SK-N-SH (cell line): Measurements from ENCODE around the gene NXPH4. TPM values are rescaled to one million over a fixed set of nuclear protein-coding genes. Genes with fewer than 3 reads are reported as not detected.

Experiments
- CTCF ChIA-PET: fragments of 300-600, 350-600 bp; formaldehyde crosslinking; extraction: SDS; loops from one replicate; lab custom pipeline; 2021; lab: Yijun Ruan, JAX
- POLR2A ChIA-PET: fragments of 350-600 bp; sonication (Branson Sonifier 250); formaldehyde crosslinking; extraction: SDS; loops from one replicate; lab custom pipeline; 2020; ENCODE audit warnings: antibody characterized with exemption, inconsistent platforms; lab: Yijun Ruan, JAX
- DNase-seq: peaks from one replicate; pipeline ENCODE4 v3.0.0; 2012
- H2AFZ ChIP-seq: fragments of 200-600 bp; sonication (generic); 2 replicates; pipeline ENCODE4 v1.8.1; 2016; ENCODE audit warnings: antibody characterized with exemption, mild to moderate bottlenecking, low read depth
- H3F3A ChIP-seq: fragments of 200-600 bp; sonication (generic); replicated peaks from 2 replicates; pipeline ENCODE3; 2016; ENCODE audit warnings: antibody characterized with exemption, mild to moderate bottlenecking; ENCODE audit not compliant: insufficient read depth
- H3K27ac ChIP-seq, 2 experiments: fragments of 200-500 bp in 1 of 2; fragments of 200-600 bp in 1 of 2; sonication (Bioruptor generic) in 1 of 2; sonication (generic), shearing (Covaris generic) in 1 of 2; 2 replicates each; pipeline versions ENCODE4 v1.5.1 to v1.6.1; 2014 to 2016; ENCODE audit warnings: low read depth in 2 of 2, inconsistent platforms in 1 of 2, low read length in 1 of 2, mild to moderate bottlenecking in 1 of 2, mixed read lengths in 1 of 2
- H3K27me3 ChIP-seq: fragments of 200-600 bp; sonication (generic), shearing (Covaris generic); 2 replicates; pipeline ENCODE4 v1.6.1; 2016; ENCODE audit warnings: mixed run types; ENCODE audit not compliant: insufficient read depth
- H3K36me3 ChIP-seq, 2 experiments: fragments of 200-500 bp in 1 of 2; fragments of 200-600 bp in 1 of 2; sonication (Bioruptor generic) in 1 of 2; sonication (generic) in 1 of 2; replicated peaks in 1 of 2; 2 replicates each; pipeline versions ENCODE3 to v1.5.1; 2014 to 2016; ENCODE audit warnings: low read length in 1 of 2, mild to moderate bottlenecking in 1 of 2; ENCODE audit not compliant: insufficient read depth in 2 of 2, control insufficient read depth in 1 of 2
- H3K4me1 ChIP-seq, 2 experiments: fragments of 200-500 bp in 1 of 2; fragments of 200-600 bp in 1 of 2; sonication (Bioruptor generic) in 1 of 2; sonication (generic), shearing (Covaris generic) in 1 of 2; 2 replicates each; pipeline versions ENCODE4 v1.5.1 to v1.6.1; 2014 to 2016; ENCODE audit warnings: low read depth in 1 of 2, low read length in 1 of 2, mixed run types in 1 of 2; ENCODE audit not compliant: insufficient read depth in 2 of 2, control insufficient read depth in 1 of 2
- H3K4me2 ChIP-seq: fragments of 200-600 bp; sonication (generic), shearing (Covaris generic); 2 replicates; pipeline ENCODE4 v1.6.1; 2017; ENCODE audit warnings: mixed run types
- H3K4me3 ChIP-seq, 2 experiments: fragments of 200-500 bp in 1 of 2; fragments of 200-600 bp in 1 of 2; sonication (Bioruptor generic) in 1 of 2; sonication (generic), shearing (Covaris generic) in 1 of 2; 2 replicates each; pipeline versions ENCODE4 v1.5.1 to v1.8.1; 2014 to 2016; ENCODE audit warnings: low read depth in 2 of 2, inconsistent platforms in 1 of 2, low read length in 1 of 2, mild to moderate bottlenecking in 1 of 2, mixed read lengths in 1 of 2, moderate library complexity in 1 of 2
- H3K79me2 ChIP-seq: fragments of 200-600 bp; sonication (generic); 2 replicates; pipeline ENCODE4 v1.8.1; 2017; ENCODE audit warnings: mild to moderate bottlenecking; ENCODE audit not compliant: insufficient read depth
- H3K9ac ChIP-seq: fragments of 200-600 bp; sonication (generic); 2 replicates; pipeline ENCODE4 v1.6.1; 2017; ENCODE audit warnings: mixed run types
- H3K9me2 ChIP-seq: fragments of 200-600 bp; sonication (generic); 2 replicates; pipeline ENCODE4 v1.6.1; 2017; ENCODE audit warnings: mixed run types
- H3K9me3 ChIP-seq: fragments of 200-600 bp; sonication (generic); 2 replicates; pipeline ENCODE4 v1.6.1; 2017; ENCODE audit warnings: mixed run types, mild to moderate bottlenecking, moderate library complexity
- H4K20me1 ChIP-seq: fragments of 200-600 bp; sonication (generic); 2 replicates; pipeline ENCODE4 v1.6.1; 2017; ENCODE audit warnings: mild to moderate bottlenecking, mixed run types; ENCODE audit not compliant: insufficient read depth
- ELF1 ChIP-seq: IDR thresholded peaks from 2 replicates; pipeline ENCODE4 v1.4.0; 2012
- GATA2 ChIP-seq: sonication (generic); formaldehyde crosslinking; IDR thresholded peaks from 2 replicates; pipeline ENCODE4 v1.5.0; 2020; ENCODE audit warnings: mild to moderate bottlenecking, missing genetic modification reagents
- MEF2A ChIP-seq: IDR thresholded peaks from 2 replicates; pipeline ENCODE4 v1.4.0; 2012; ENCODE audit warnings: low read depth, borderline replicate concordance
- MXI1 ChIP-seq: IDR thresholded peaks from 2 replicates; pipeline ENCODE4 v1.6.1; 2012; ENCODE audit warnings: mild to moderate bottlenecking, low read depth, low read length, improper control_type of control experiment
- NRF1 ChIP-seq: IDR thresholded peaks from 2 replicates; pipeline ENCODE4 v1.6.1; 2012; ENCODE audit warnings: low read depth, mild to moderate bottlenecking, low read length
- POLR2AphosphoS5 ChIP-seq: IDR thresholded peaks from 2 replicates; pipeline ENCODE4 v1.6.1; 2012; ENCODE audit warnings: low read depth, low read length
- RAD21 ChIP-seq: IDR thresholded peaks from 2 replicates; pipeline ENCODE4 v1.6.1; 2012; ENCODE audit warnings: mild to moderate bottlenecking, low read length
- SIN3A ChIP-seq: IDR thresholded peaks from 2 replicates; pipeline ENCODE4 v1.6.1; 2012; ENCODE audit warnings: low read depth, mild to moderate bottlenecking, low read length, moderate library complexity, borderline replicate concordance
- TAF1 ChIP-seq: IDR thresholded peaks from 2 replicates; pipeline ENCODE4 v1.6.1; 2012; ENCODE audit warnings: low read depth, mild to moderate bottlenecking, low read length, moderate library complexity, borderline replicate concordance
- WGBS: methylation state at CpG from one replicate; pipeline ENCODE4 v1.1.6; 2017; ENCODE audit warnings: low lambda C conversion rate; 5-methylcytosine and 5-hydroxymethylcytosine counted together
- polyA plus RNA-seq, 3 experiments: library from polyadenylated mRNA; depleted of rRNA; stranded (reverse); fragments of >200 nt; gene quantifications; 2 replicates each; pipeline ENCODE4 v1.2.3, GENCODE V29; 2012
- TF ChIP-seq, protein P1 (sequence below): IDR thresholded peaks from 2 replicates; pipeline ENCODE4; 2012
- TF ChIP-seq, protein P2 (sequence below): fragments of 200-600 bp; sonication (generic); IDR thresholded peaks from 2 replicates; pipeline ENCODE4 v1.6.1; 2017; ENCODE audit warnings: antibody characterized with exemption, mild to moderate bottlenecking, moderate library complexity
- TF ChIP-seq, protein P3 (sequence below): IDR thresholded peaks from 2 replicates; pipeline ENCODE4 v1.4.0; 2012; ENCODE audit warnings: low read depth
- TF ChIP-seq, protein P4 (sequence below): fragments of 150-350 bp; IDR thresholded peaks from 2 replicates; pipeline ENCODE4 v1.6.1; 2017; ENCODE audit warnings: antibody characterized with exemption, low read length, low read depth, borderline replicate concordance

Gene NXPH4
- polyA plus RNA-seq, 1 of the 3 experiments (the other 2 are of a cell fraction), result 0.31 TPM

DNA sequence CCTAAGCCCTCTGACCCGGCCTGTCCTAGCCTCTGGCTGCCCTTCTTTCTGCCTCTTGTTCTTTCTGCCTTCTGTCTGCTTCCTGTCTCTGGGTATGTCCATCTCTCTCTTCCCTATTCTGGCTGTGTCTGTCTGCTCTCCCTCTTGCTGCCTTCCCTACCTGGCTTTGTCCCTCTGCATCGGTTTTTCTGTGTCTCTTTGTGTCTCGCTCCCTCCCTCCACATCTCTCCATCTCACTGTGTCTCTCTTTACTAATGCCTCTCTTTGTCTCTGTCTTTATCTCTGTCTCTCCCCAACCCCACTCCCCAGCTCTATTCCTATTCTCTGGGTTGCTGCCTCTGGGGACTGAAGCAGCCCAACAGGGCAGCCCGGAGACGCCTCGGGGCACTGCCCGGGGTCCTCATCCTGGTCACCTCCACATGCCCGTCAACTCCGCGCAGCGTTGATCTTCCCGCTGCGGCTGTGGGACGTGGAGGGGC is 23.0 kb downstream of the NXPH4 start:
- no peak for DNase-seq
- peaks cover 23 to 55% of the 10 kb centered on the region in 2 experiments; a peak in 2 of 4 replicates for H3K4me1 ChIP-seq
- peak overlapping the region; percentile 96 for H3K4me2 ChIP-seq
- ChIA-PET POLR2A (interaction anchor here (0.7 to 5.6 kb wide), 10 partner anchors 10 to 111 kb away, joined by 3 to 43 read pairs (median 3); partner anchors contain the start of genes LRP1 and SHMT2), CTCF (interaction anchor here (0.8 to 31.5 kb wide), 36 partner anchors 12 to 381 kb away, joined by 3 to 937 read pairs (median 4); partner anchors contain the start of genes GLI1, INHBE, NXPH4 and SHMT2)
- H3K9me2 ChIP-seq, result no peaks in the 10 kb centered on the region
- peak overlapping the region in 1 of 2 experiments; percentile 64; a peak in 1 of 4 replicates for H3K27ac ChIP-seq
- 5% methylated on average over 14 of the region's 14 CpGs for WGBS
- no peaks in the 10 kb centered on the region for H3K9me3 ChIP-seq
- peaks cover 19% of the 10 kb centered on the region; the same call in 1 of the 2 replicates for H3K27me3 ChIP-seq
- peak overlapping the region; percentile 71; the same call in 1 of the 2 replicates for H2AFZ ChIP-seq
- no peaks in the 10 kb centered on the region for H3K79me2 ChIP-seq
- peaks cover 14% of the 10 kb centered on the region for H3F3A ChIP-seq
- H3K4me3 ChIP-seq, result peak overlapping the region; percentile 58 to 72
- peaks cover 0 to 3% of the 10 kb centered on the region in 2 experiments for H3K36me3 ChIP-seq
- TF ChIP-seq MEF2A, result no peak
- TF ChIP-seq TAF1, result 0 out of 2 replicates have a peak, but pooled peaks have one; percentile 4
- no peak for TF ChIP-seq NRF1
- TF ChIP-seq, protein P1, sequence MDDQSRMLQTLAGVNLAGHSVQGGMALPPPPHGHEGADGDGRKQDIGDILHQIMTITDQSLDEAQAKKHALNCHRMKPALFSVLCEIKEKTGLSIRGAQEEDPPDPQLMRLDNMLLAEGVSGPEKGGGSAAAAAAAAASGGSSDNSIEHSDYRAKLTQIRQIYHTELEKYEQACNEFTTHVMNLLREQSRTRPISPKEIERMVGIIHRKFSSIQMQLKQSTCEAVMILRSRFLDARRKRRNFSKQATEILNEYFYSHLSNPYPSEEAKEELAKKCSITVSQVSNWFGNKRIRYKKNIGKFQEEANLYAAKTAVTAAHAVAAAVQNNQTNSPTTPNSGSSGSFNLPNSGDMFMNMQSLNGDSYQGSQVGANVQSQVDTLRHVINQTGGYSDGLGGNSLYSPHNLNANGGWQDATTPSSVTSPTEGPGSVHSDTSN, result no peak
- TF ChIP-seq, protein P2, sequence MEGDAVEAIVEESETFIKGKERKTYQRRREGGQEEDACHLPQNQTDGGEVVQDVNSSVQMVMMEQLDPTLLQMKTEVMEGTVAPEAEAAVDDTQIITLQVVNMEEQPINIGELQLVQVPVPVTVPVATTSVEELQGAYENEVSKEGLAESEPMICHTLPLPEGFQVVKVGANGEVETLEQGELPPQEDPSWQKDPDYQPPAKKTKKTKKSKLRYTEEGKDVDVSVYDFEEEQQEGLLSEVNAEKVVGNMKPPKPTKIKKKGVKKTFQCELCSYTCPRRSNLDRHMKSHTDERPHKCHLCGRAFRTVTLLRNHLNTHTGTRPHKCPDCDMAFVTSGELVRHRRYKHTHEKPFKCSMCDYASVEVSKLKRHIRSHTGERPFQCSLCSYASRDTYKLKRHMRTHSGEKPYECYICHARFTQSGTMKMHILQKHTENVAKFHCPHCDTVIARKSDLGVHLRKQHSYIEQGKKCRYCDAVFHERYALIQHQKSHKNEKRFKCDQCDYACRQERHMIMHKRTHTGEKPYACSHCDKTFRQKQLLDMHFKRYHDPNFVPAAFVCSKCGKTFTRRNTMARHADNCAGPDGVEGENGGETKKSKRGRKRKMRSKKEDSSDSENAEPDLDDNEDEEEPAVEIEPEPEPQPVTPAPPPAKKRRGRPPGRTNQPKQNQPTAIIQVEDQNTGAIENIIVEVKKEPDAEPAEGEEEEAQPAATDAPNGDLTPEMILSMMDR, result no peak
- TF ChIP-seq, protein P3, sequence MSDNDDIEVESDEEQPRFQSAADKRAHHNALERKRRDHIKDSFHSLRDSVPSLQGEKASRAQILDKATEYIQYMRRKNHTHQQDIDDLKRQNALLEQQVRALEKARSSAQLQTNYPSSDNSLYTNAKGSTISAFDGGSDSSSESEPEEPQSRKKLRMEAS, result no peak; the same call in 1 of the 2 replicates
- peak overlapping the region; percentile 62; the same call in 1 of the 2 replicates for H3K9ac ChIP-seq
- no peaks in the 10 kb centered on the region for H4K20me1 ChIP-seq

DNA sequence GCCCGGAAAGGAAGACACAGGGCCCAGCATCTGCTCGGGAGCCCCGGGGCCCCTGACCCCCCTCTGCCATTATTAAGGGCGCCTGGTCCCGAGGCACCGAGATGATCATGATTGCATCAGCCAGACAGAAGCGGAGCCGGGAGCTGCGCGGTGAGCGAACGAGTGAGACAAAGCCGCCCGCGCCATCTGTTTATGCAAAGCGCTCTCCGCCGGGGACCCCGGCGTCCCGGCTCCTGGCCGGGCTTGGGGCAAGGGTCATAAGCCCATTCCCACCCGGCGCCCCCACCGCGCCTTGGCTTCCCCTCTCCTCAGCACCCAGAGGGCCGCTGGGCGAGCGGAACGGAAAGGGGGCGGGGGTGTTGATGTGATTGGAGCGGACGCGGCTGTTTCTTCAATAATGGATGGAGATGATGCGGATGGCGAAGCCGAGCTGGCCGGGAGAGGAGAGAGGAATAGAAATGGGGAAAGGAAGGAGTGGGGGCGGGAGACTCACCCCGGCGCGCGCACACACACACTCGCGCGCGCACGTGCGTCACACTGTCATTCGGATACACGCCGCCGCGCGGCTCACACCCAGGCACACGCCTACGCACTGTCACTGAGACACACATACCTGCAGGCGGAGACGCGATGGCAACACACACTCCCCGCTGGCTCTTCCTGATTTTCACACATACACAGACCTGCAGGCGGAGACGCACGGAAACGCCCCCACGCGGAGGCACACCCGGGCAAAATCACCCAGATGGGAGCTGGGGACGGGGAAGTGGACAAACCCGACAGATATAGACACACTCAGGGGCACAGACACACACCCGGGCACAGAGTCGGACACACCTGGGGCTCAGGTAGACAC is 23.7 kb downstream of the NXPH4 start:
- under 1% methylated on average over 42 of the region's 72 CpGs for WGBS
- H3K27ac ChIP-seq, result peak overlapping the region in 1 of 2 experiments; percentile 64; a peak in 2 of 4 replicates
- ChIA-PET CTCF (interaction anchor here (0.9 to 31.5 kb wide), 22 partner anchors 12 to 231 kb away, joined by 3 to 937 read pairs (median 4); partner anchors contain the start of genes GLI1, INHBE, LRP1 and LRP1-AS), POLR2A (interaction anchor here (0.7 to 5.6 kb wide), 7 partner anchors 9 to 128 kb away, joined by 3 to 43 read pairs (median 6); partner anchors contain the start of genes LRP1 and SHMT2)
- no peaks in the 10 kb centered on the region for H3K79me2 ChIP-seq
- peak overlapping the region; percentile 58 to 72 for H3K4me3 ChIP-seq
- H3K9ac ChIP-seq, result peak overlapping the region; percentile 62; the same call in 1 of the 2 replicates
- peak overlapping the region; percentile 71; the same call in 1 of the 2 replicates for H2AFZ ChIP-seq
- DNase-seq, result peak; percentile 80
- 0 out of 2 replicates have a peak, but pooled peaks have one; percentile 32 for TF ChIP-seq POLR2AphosphoS5
- TF ChIP-seq SIN3A, result peak; percentile 56; the same call in 1 of the 2 replicates
- TF ChIP-seq, protein P1, result peak; percentile 46; the same call in 1 of the 2 replicates
- TF ChIP-seq ELF1, result no peak
- TF ChIP-seq MXI1, result peak; percentile 90
- TF ChIP-seq, protein P4, sequence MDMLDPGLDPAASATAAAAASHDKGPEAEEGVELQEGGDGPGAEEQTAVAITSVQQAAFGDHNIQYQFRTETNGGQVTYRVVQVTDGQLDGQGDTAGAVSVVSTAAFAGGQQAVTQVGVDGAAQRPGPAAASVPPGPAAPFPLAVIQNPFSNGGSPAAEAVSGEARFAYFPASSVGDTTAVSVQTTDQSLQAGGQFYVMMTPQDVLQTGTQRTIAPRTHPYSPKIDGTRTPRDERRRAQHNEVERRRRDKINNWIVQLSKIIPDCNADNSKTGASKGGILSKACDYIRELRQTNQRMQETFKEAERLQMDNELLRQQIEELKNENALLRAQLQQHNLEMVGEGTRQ, result no peak
- TF ChIP-seq RAD21, result no peak
- TF ChIP-seq GATA2 (CRISPR knock-in tag), result peak; percentile 57
- 0 out of 2 replicates have a peak, but pooled peaks have one; percentile 41 for TF ChIP-seq NRF1
- TF ChIP-seq, protein P3, result peak; percentile 63; the same call in 1 of the 2 replicates
- peaks cover 17% of the 10 kb centered on the region for H3F3A ChIP-seq
- H4K20me1 ChIP-seq, result no peaks in the 10 kb centered on the region
- no peaks in the 10 kb centered on the region for H3K36me3 ChIP-seq
- H3K4me2 ChIP-seq, result peak overlapping the region; percentile 96
- no peaks in the 10 kb centered on the region for H3K9me3 ChIP-seq
- no peaks in the 10 kb centered on the region for H3K9me2 ChIP-seq
- peaks cover 19% of the 10 kb centered on the region; the same call in 1 of the 2 replicates for H3K27me3 ChIP-seq
- peaks cover 23 to 48% of the 10 kb centered on the region in 2 experiments; a peak in 2 of 4 replicates for H3K4me1 ChIP-seq
